ENCODE data around the gene CREBZF.
A peak's percentile ranks its signal among the peaks of the same experiment; 100 is the strongest.
"Not testable (repeated sequence)": the region's sequence is repeated elsewhere in the genome, so short reads cannot be mapped to it uniquely, and the experiment has no call there.

The CREBZF gene

GRCh38 chr11:85627332-85627997 is 37.5 kb downstream of the CREBZF start, which contains the start of gene DLG2:
TSS of gene DLG2 (minus strand) at chr11:85627344.
- DNase-seq, result peak in 38 of 56 donors; percentile 1 to 84 (median 44)

- DNase-seq, result peak in 1 of 56 donors; percentile 2
Measured at GRCh38 chr11:85626496-85626895, 38.4 kb downstream of the CREBZF start.

- DNase-seq, result no peak
Measured at GRCh38 chr11:85620256-85620655, 44.7 kb downstream of the CREBZF start.

GRCh38 chr11:85619499-85619898 is 45.4 kb downstream of the CREBZF start:
- DNase-seq, result no peak

GRCh38 chr11:85611643-85612042 is 53.3 kb downstream of the CREBZF start:
- DNase-seq, result not testable (repeated sequence)
